D341Med (cell line): Measurements from ENCODE around the gene RASD2.
A peak's percentile ranks its signal among the peaks of the same experiment; 100 is the strongest.

Source experiments
- DNase-seq: peaks from one replicate; pipeline ENCODE4 v3.0.0; 2012; ENCODE audit warnings: low spot score

The RASD2 gene

DNA sequence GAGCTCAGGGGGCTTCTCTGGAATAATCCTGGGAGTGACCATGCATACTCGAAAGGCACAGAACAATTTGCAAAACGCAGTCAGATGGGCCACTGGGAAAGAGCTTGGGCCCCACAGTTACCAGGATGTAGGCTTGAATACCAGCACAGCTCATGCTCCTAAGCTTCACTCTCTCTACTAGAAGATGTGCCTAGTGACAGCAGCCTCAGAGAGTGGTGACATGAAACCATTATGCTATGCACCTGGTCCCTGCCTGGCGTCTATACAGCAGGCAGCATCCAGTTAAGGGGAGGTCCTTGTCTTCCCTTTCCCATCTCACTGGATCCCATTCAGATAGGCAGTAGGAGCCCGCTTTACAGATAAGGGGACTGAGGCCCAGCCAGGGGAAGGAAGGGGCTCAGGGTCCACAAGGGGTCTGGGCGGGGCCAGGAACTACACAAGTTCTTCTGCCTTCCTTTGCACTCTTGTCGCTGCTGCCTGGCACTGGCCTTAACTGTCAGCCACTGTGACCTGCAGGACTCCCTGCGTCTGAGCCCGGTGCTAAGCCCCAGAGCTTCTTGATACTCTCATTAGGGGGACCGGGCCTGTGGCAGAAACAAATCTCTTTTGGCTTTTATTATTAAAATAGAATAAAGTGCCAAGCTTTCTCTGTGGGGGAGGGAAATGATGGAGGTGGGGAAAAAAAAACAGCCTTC lies 21.2 kb upstream of the RASD2 start:
- DNase-seq, result no peak

DNA sequence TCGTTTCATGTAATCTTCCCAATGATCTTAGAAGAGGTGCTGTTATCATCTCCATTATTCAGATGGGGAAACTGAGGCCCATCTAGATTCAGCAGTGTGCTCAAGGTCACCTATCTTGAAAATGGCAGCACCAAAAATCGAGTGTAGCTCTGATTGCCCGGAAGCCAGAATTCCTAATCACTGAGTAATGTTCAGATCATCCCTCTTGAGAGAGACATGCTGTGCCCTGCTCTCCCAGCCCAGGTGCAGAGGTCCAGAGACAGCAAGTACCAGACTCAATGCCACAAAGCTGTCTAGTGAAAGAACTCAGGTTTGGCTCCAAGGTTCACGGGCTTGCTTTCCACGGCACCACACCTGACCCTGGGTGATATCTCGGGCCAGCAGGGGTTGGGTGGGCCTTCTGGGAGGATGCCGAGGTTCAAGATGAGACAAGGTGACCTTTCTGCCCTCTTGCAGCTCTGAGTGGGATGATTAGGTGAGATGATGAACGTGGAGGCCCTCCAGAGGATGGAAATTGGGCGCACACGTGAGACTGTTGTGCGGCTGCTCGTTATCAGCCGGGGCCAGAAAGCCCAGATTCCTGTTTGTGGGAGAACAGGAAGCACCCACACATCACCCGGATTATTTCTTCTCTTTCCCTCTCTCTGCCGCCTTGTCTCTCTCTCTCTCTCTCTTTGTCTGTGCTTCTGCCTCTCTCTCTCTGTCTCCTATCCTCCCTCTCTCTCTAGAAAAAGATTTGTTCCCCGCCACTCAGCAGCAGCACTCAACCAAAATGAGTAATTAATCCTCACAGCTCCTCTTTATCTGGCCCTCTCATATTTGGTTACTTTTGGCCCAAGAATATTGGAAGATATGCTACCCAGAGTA lies 19.0 kb upstream of the RASD2 start:
- no peak for DNase-seq

DNA sequence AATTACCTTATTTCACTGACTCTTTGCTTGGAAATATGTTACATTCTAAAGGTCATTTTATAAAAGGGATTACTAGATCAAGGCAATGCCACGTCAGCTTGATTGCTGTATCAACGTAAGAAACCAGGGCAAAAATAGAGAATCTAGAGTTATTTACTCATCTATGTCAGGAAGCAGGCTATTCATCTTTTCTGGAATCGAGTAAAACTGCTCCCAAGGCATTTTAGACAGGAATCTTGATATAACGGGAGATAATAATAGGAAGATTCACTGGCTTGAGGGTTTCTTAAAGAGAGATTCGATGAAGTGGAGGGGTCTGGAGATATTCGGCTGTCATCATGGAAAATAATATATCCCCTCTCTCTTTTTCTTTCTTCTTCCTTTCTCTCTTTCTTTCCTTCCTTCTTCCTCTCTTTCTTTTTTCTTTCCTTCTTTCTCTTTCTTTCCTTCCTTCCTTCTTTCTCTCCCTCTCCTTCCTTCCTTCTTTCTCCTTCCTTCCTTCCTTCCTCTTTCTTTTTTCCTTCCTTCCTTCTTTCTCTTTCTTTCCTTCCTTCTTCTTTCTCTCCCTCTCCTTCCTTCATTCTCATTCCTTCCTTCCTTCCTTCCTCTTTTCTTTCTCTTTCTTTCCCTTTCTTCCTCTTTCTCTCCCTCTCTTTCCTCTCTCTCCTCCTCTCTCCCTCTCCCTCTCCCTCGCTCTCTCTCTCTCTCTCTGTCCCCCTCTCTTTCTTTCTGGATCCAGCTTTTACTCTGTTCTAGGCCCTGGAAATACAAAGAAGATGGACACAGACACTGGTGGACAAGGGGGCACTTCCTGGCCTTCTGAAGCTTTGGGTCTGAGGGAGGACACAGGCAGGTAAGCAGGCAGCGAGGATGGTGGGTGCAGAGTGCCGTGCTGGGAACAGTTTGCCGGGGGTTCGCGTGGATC lies 18.1 kb upstream of the RASD2 start:
- DNase-seq, result no peak

DNA sequence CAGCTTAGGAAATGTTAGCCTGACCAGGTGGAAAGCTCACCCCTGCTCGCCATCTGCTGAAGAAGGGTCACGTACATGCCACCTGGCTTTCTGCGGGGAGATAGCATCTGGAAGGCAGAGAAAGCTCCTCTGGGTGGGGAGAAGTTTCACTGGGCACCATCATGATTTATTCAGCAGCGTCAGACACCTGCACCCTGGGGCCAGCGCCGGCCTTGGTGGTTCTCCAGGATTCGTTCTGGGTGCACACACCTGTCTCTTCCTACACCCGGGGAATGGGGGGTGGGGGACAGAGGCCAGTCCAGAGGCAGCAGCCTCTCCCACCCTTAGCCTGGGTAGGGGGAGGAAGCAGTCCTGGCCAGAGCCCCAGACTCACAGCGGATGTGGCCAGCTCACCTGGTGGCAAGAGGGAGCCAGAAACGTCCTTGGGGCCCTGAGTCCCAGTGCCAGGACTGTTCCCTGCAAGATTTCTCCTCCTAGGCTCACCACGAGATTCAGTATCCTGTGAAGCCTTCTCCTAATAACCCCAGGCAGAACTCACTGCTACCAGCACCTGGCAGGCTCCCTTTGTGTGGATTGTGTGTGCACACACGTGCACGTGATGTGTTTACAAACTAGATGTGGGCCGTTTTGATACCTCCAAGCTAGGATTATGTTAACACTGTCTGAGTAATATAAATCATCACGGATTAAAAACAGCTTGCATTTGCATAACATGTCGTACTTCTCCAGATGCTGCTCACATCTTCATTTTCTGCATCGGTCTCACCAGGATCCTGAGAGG lies 17.3 kb upstream of the RASD2 start:
- peak; percentile 64 for DNase-seq

DNA sequence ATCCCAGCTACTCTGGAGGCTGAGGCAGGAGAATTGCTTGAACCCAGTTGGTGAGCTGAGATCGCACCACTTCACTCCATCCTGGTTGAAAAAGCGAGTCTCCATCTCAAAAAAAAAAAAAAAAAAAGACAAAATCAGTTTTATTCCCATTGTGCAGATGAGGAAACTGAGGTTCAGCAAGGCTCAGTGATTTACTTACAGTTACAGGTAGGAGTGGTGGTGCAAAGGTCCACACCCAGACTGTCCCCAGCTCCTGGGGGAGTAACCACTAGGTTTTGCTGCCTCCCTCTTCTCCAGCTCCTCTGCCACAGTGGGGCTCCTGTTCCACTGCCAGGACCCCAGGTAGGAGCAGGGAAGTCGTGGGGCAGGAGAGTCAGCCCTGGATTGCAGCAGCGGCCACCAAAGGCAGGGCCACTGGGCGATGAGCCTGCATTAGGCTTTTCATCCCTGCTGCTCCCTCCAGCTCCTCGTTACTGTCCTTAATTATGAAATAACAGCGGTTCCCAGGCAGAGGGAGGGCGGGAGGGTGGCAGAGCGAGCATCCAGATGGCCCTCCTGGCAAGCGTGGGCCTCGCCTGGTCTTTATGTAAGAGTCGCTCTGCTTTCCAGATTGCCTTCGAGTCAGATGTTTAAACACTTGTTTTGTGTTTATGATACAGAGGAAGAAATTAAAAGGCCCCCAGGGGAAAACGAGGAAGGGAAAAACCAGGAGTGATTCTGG lies 15.5 kb upstream of the RASD2 start:
- DNase-seq, result peak; percentile 84

DNA sequence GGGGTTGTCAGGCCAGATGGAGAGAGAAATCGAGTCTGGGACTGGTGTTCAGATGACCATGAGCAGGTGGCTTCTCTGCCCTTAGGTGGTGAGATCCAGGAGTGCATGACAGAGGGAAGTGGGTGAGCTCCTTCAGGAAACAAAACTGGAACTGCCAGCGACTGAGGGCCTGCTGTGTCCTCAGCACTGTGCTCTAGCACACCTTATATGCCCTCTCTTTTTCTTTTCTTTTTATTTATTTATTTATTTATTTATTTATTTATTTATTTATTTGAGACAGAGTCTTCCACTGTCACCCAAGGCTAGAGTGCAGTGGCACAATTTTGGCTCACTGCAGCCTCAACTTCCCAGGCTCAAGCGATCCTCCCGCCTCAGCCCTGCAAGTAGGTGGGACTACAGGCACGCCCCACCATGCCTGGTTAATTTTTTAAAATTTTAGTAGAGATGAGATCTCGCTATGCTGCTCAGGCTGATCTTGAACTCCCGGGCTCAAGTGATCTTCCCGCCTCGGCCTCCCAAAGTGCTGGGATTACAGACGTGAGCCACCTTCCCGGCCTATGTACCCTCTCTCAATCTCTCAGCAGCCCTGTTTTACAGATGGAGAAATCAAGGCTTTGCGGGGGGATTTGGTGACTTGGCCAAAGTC lies 14.8 kb upstream of the RASD2 start:
- peak; percentile 54 for DNase-seq

DNA sequence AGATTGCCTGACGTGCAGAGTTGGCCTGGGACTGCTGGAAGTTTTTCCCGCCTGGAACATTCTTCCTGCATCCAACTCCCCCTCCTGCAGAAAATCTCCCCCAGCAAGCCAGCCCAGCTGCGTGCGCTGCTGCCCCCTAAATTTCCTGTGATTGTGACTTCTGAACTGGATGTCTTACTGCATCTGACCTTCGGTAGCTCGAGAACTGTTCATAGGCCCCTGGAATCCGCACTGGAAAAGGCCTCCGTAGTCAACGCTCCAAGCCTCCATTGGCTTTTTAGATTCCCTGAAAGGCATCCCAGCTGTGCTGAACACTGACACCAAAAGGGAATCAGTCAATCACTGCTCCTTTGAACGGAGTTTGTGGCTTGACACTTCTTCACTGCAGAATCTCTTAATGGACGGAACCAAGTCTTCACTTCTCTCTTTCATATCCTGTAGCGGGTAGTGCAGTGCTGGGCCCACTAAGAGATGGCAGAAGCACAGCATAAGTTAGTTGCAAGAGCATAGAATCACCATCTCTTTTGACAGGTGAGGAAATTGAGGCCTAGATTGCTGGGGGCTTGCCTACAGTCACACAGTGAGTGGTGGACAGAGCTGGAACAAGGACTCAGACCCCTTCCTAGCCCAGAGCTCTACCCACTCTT lies 14.2 kb upstream of the RASD2 start:
- no peak for DNase-seq

DNA sequence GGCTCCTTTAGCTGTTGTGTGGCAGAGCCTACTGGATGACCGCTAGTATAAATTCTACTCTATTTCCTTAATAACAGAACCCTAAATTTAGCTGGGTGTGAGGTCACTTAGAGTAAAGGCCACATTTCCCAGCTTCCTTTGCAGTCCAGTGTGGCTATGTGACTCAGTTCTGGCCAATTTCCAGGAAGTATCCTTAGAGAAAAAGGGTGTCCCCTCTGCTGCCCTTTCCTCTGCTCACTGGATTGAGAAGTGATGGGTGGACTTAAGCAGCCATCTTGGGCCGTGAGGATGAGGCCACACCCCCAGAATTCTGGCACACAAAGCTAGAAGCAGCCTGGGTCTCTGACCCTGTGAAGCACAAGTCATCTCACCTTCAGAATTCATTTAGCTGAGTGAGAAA lies 11.7 kb upstream of the RASD2 start:
- no peak for DNase-seq

DNA sequence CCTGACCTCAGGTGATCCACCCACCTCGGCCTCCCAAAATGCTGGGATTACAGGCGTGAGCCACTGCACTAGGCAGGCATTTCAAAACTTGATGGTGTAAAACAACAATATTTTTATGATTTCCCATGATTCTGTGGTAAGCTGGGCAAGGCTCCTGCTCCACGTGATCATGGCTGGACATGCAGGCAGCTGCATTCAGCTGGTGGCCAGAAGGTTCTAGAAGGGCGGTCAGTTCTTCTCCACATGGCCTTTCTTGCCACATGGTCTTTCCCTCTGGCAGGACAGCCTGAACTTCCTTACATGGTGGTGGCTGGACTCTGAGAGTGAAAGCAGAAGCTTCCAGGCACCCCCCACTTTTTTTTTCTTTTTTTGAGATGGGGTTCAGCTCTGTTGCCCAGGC lies 9.9 kb upstream of the RASD2 start:
- DNase-seq, result no peak

DNA sequence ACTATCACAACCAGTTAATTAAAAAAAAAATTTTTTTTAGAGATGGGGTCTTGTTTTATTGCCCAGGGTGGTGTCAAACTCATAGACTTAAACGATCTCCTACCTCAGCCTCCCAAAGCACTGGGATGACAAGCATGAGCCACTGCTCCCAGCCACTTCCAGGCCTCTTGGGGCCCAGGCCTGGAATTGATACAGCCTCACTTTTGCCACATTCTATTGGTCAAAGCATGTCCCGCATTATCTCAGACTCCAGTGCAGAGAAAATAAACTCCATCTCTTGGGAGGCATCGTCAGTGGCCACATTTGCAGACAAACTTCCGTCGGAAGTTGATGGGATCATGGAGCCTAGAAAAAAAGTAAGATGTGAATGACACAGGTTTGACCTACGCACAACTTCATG lies 9.4 kb upstream of the RASD2 start:
- no peak for DNase-seq

DNA sequence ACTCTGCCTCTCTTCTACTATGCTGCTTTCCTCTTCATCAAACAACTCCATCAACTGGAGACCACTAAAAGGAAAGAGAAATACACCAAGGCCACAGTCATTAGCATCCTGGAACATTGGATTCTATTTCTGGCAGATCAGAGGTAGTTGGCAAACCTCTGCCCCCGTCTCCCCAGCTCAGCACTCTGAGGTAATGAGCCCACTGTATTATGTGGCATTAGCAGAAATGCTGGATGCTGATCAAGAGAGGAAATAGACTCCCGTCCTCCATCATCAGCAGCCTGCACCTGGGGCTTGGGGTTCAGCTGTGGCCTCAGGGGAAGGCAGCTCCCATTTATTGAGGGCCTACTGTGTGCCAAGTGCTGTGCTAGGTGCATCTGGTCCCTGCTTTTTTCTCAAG lies 9.0 kb upstream of the RASD2 start:
- DNase-seq, result no peak

DNA sequence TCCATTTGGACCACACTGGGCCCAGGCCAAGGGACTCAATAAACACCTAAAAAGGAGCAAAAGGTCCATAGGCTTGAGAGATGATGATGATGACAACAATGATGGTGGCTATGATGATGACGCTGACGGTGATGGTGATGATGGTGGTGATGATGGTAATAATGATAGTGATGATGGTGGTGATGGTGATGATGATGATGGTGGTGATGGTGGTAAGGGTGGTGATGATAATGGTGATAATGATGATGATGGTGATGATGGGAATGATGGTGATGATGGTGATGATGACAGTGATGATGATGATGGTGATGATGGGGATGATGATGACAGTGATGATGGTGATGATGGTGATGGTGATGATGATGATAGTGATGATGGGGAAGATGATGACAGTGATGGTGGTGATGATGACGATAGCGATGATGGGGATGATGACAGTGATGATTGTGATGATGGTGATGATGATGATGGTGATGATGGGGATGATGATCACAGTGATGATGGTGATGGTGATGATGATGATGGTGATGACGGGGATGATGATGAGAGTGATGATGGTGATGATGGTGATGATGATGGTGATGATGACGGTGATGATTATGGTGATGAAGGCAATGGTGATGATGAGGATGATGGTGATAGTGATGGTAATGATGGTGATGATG lies 7.1 kb upstream of the RASD2 start:
- DNase-seq, result no peak

DNA sequence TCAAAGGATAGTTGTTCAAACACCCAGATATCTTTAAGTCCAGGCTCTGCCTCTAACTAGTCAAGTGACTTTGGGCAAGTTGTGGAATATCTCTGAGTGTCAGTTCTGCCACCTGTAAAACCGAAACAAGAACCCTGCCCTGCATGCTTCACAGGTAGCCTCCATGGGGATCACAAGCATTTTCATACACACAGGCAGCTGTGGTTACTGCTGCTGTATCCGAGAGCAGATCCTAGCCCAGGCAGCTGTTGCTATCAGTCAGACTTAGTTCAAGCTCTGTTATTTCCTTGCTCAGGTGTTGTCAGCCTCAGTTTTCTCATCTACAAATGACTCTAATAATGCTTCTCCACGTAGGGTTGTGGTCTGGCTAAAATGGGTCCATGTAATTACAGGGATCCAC lies 6.5 kb upstream of the RASD2 start:
- DNase-seq, result no peak

DNA sequence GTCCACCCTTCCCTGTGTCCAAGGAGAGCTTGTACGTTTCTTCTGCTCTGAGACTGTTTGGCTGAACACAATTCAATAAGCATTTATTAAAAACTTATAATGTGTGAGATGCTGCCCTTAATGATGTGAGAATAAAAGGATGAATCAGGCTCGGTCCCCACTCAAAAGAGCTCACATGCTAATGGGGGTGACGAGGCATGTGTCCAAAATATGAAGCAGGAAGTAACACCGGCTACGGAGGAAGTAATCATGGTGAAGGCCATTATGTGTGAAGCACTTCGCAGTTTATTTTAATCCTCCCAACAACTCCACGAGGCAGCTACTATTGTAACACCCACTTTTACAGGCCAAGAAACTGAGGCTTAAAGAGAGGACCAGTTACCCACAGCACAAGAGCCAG lies 3.4 kb upstream of the RASD2 start:
- no peak for DNase-seq

DNA sequence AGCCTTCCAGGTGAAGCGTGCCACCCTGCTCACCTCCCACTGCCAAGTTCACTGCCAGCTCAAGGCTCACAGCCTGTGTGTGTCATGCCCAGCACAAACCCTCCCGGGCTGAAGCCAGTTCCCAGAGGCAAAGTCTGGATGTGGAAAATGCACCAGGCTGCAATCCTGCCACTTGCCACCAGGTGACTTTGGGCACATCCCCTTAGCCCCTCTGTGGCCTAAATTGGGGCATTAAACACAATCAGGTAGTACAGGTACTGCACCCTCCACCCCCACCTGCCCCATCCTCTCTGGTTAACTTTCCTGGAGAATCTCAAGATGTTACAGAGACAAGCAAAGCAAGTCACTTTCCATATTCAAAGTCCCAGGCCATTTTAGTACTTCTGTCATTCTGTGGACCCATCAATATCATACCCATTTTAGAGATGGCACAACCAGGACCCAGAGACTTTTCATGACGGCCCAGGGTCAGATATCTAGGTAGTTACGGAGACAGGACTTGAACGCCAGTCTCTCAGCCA lies 1.8 kb upstream of the RASD2 start:
- peak; percentile 74 for DNase-seq

DNA sequence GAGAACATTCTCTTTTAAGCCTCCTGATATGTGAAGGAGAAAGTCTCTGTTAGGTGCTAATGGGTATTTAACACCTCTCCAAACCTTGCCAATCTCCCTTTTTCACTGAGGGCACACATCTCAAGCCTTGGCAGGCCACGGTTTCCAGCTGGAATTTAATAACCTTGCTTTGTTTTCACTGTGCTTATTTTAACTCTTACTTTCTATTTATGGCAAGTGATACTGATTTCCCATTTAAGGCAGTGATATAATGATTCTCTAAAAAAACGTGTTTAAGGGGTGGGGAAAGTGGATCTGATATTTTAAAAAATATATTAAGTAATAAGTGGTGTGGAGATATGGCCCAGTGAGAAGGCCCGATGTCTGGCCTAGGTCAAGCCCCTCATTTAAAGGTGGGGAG lies 1.1 kb upstream of the RASD2 start:
- DNase-seq, result no peak

DNA sequence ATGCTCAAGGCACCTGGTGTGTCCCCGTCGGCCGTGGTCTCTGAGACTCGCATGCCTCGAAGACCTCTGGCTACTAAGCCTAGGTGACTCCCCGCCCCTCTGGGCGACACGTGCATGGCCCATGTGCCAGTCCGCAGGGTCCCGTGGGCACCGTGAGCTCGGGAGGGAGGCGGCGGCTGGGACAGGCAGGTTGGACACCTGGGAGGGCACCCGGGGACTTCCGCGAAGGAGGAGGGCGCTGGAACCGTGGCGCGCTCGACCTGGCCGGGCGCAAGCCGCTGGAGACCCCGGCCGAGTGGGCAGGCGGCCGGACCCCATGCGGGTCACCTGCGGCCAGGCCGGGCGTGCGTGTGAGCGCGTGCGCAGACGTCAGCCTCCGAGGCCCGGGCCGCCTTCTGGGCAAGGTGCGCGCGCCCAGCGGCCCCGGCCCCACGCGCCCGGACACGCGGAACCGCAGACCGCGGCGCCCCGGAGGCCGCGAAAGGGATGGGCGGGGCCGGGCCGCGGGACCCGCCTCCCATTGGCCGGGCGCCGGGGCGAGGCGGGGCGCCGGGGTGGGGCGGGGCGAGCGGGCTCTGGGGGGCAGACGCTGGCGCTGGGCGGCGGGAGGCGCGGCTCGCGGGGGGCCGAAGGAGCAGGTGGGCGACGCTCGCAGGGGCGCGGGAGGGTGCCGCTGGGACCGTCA lies 579 bp upstream of the RASD2 start:
- peak; percentile 95 for DNase-seq

DNA sequence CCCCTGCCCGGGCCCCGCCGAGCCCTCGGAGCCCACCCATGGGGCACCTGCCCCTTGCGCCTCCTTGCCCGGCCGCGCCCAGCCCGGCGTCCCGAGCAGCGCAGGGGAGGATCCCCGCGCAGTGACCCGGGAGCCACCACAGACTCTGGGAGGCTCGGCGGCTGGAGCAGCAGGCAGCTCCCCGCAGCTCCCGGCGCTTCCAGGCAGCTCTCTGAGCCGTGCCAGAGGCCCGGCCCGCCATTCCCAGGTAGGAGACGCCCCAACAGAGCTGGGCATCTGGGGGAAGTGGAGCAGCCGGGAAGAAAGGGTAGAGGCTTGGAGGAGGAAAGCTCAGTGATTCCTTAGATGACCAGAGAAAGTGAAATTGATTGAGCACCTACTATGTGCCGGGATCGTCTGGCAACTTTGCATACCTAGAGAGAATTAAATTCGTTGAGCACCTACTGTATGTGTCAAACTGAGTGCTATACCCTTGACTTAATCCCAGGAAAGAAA lies 670 bp downstream of the RASD2 start:
- DNase-seq, result peak; percentile 69
